Stimulated activated CD8-positive, alpha-beta memory T cell treated with anti-CD3 and anti-CD28 coated beads, Interleukin-7, amount 100 ng/mL, for 4 hours (primary cell): Measurements from ENCODE around the gene AGBL1.

Experiments used
- DNase-seq, 2 donors: peaks; one replicate each; pipeline ENCODE4 v3.0.0-alpha.2; 2020; ENCODE audit warnings: low read depth in 2 of 2

AGBL1 gene

GRCh38 chr15:86813892-86814291, 734.2 kb downstream of the AGBL1 start:
- DNase-seq = no peak

GRCh38 chr15:86829245-86829644, 749.6 kb downstream of the AGBL1 start:
- DNase-seq = no peak

DNA sequence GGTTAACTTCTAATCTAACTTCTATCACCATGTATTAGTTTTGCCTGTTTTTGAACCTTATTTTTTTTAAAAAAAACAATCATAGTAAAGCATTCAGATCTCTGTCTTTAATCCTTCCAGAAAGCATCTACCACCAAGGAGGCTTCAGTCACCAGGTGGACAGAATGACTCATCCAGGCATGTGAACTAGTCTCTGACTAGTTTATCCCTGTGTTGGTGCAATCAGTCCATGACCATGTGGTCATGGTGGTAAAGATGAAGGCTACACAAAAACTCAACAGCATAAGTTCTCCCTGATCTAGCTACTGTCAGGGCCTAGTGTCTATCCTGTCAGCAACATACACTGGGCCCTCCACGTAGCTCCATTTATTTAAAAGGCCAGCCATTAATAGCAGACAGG, 750.6 kb downstream of the AGBL1 start:
- no peak for DNase-seq

DNA sequence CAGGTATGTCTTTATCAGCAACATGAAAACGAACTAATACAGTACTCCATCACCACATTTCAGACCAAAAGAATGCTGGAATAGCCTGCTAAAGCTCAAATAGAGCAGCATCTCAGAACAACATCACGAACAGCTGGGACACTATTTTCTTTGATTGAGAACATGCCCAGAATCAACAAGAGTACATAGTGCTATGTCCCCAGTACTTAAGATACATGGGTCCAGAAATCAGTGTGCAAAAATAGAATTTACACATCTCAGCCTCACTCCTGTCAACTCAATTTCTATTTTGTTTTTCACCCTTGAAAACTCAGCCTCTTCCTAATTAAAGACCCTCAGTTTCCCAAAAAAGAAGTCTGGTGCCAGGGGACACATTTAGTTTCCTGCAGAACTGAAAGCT, 753.9 kb downstream of the AGBL1 start:
- no peak for DNase-seq

DNA sequence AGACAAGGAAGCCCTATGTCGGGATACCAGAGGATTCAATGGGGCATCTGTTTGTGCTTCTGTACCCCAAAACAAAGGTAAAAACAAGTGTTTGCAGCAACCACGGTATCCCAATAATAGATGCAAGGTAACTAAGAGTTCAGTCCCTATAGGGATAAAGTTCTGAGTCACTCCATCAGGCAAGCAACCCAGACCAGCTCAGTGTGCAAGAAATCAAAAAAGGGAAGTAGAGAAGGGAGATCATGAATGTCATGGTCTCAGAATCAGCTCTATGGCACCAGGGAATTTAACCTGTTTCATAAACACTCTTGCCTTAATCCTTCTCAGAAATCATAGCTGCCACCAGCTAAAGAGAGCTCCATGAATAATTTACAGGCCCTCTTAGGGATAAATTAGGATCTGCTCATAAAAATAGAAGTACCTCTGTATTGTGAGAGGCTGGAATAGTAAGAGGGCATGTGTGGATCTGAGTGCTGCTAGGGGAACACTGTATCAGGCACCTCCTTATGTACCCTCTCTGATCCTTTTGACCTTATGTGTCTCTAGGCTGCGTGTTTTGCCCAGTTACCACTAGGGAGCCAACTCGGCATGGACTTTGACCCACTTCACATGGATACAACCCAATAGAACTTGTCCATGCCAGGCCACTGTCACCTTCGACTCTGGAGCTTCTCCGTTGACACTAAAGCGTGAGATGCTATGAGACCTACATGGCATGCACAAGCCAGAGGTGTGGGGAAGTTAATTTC, 754.6 kb downstream of the AGBL1 start:
- no peak for DNase-seq

DNA sequence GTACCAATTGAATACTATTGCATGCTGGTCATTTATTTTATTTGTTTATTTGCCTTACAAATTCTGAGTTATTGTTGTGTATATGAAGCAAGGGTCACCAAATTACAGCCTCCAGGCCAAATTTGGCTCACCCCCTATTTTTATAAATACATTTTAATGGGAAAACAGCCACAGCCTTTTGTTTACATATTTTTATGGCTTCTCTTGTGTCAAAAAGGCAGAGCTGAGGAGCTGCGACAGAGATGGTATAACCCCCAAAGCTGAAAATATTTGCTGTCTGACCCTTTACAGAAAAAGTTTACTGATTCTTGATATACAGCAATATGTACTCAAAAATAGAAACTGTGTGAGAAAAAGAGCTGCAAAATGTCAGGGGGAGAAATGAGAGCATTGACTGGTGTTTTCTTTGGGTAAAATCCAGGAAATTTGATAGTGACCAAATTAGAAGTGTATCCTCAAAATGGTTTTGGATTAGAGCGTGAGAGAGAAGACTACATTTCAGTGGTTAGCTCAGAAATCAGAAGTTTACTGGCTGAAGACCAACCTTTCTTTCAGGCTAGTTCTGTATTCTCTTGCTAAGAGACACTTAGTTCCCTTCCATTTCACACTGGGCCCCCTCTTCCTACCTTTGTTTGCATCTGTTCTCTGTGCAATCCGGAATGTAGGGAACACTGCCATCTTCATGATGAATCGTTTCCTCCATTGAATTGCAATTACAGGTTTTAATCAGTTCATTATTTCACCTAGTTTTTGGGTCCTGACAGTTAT, 757.8 kb downstream of the AGBL1 start:
- no peak for DNase-seq

- no peak for DNase-seq
Observed at GRCh38 chr15:86839502-86839901, 759.8 kb downstream of the AGBL1 start.

- no peak for DNase-seq
Observed at GRCh38 chr15:86840996-86841395, 761.3 kb downstream of the AGBL1 start.

GRCh38 chr15:86842199-86842598, 762.5 kb downstream of the AGBL1 start:
- no peak for DNase-seq

- no peak for DNase-seq
Observed at GRCh38 chr15:86846036-86846435, 766.4 kb downstream of the AGBL1 start.

GRCh38 chr15:86849136-86849535, 769.5 kb downstream of the AGBL1 start:
- DNase-seq = no peak

DNA sequence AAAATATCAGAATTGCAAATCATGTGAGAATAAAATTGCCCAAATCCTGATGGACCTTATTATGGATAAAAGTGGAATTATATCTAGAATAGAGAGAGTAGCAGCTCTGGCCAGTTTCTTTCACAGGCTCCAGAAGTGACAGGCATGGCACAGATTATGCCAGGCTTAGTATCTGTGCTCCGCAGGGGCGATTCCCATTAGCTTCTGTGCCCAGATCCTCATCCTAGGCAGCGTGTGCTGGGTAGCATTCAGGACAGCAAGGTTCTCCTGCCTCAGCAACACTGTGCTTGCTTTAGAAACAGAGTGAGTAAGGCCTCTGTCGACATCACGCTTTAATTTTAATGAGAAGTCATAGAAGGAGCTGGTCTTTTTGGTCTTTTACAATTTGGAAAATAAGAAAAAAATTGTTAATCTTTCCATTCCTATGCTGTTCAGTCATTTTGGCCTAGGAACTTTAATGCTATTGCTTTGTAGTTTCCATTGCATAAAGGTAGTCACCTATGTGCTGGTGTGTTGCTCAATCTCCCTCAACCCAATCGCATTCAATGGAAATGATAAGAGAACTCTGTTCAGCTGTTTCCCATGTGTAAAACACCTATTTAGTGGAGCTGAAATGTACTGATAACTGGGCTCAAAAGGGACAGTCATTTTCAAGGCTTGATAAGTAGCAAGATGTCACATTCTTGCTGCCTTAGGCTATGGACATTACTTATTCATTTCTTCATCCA, 770.1 kb downstream of the AGBL1 start:
- no peak for DNase-seq

- DNase-seq = no peak
Observed at GRCh38 chr15:86850939-86851338, 771.3 kb downstream of the AGBL1 start.

- DNase-seq = no peak
Observed at GRCh38 chr15:86852741-86853140, 773.1 kb downstream of the AGBL1 start.

DNA sequence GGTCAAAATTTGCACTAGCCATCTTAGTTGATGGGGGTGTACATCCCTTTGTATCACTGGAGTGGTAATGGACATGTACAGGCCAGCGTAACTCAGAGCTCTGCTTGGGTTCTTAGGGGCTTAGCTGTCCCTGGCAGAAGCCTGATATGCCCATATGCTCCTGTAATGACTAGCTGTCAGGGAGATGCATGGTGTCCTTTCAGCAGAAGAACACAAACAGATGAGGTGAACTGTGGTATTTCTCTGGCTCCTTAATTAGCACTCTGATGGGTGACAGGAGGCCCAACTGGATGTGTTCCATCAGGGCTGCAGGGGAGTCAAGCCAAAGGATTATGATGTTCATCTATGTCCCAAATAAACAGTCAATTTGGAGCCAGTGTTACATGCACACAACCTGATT, 774.5 kb downstream of the AGBL1 start:
- DNase-seq = no peak

DNA sequence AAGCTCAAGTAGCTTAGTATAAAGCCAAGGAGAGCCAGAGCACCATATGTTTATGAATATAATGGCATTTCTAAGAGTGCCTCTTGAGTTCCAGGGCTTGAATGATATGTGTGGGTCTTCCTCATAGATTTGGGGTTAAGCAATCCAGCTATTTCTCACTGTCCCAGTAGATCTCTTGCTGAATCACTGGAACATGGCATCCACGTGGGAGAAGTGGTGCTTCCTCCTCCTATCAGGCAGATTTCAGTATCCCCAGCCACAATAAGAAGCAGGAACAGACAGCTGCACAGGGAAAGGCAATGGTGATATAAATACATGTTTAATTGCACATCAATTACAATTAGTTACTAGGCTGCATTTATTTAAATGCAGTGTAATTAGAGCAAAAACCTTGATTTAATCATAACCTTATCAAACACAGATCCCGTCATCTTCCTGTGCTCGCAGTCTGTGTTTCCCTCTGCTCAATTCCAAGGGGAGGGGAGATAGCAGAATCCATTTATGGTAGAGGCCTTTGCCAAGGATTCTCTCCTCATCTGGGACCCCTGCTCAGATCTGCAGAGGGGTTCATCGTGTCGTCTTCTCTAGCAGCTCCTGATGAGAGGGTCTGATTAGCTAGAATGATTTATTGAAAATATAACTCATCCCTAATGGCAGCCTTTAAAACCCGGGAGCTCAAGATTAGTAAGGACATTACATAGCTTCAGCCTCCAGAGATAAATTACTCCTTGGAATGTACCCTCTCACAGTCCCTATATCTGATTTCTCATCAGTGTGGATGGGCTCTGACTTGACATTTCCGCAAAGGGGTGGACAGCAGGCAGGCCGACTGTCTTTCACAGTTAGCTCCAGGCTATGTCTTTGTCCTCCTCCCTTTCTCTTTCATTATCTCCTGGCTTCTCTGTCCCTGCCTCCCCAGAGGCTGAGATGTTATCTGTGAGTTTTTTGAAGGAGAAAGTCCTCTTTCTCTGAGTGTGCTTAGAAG, 775.9 kb downstream of the AGBL1 start:
- DNase-seq = no peak

- no peak for DNase-seq
Observed at GRCh38 chr15:86857701-86858100, 778.0 kb downstream of the AGBL1 start.

GRCh38 chr15:86863226-86863915, 783.7 kb downstream of the AGBL1 start:
- DNase-seq = no peak

DNA sequence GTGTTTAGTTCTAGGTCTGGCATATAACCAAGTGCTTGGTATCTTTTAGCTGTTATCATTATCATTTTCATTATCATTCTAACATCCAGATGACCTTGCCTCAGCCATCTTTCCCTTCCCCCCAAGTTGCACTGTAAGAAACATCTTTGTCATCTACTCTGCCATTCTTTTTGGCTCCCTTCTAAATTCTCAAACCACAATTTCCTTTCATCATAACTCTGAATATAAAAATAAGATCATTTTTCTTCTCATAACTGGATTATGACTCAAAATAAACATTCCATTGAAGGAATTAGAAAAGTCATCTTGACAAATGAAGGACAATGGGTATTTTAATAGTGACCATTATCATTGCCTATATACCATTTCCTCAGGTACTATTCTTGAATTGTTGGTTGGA, 786.2 kb downstream of the AGBL1 start:
- no peak for DNase-seq

DNA sequence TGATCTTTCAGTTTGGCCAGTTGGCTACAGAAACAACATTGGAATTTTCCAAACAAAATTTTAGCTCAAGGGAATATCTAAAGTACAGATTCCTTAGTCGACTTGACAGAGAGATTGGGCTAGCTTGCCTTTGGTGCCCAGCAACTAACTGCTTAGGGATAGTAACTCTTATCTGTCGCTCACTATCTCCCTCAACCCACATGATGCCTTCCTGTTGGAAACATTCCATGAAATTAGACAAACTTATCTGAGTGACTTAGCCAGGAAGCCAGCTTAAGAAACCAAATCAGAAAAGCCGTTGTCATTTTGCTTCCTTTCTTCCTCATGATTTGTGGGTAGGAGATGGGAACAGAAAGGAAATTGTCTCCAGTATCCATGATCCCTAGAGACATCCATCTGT, 791.2 kb downstream of the AGBL1 start:
- DNase-seq = no peak

DNA sequence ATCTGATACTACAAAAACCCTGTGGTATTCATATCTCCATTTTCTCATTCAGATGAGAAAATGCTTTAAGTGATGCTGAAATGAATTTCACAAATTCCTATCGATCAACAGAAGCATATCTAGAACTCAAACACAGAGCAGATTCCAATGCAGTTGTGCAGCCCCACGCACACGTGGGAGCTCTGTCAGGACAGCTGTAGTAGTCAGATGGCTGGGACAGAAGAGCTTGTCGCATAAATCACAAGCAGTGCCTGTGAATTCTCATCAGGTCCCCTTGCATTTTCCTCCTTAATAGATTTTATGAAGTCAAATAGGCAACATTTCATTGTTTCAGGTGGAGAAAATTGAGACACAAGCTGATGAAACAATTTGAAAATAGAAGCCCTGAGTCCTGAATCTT, 792.3 kb downstream of the AGBL1 start:
- no peak for DNase-seq
